Measurements from ENCODE around the gene CEACAM1. TPM values are rescaled to one million over a fixed set of nuclear protein-coding genes. Genes with fewer than 3 reads are reported as not detected.

Gene CEACAM1
- total and polyA plus RNA-seq, 9 of the 15 experiments (the other 6 are each of a cell fraction or from before 2014, with no cell fraction given): 0.04 to 0.16 (median 0.10) TPM; not detected in 1

- no peaks in the 10 kb centered on the region for H4K20me1 ChIP-seq (replicated peaks; ENCODE audit: control insufficient read depth, insufficient read depth, low read length)
- no peak for FAIRE-seq
- H3K4me3 ChIP-seq: no peak overlapping the region
- no peaks in the 10 kb centered on the region for H3K9me1 ChIP-seq (ENCODE audit: control insufficient read depth, insufficient read depth, low read length)
- H3K36me3 ChIP-seq (ENCODE audit: control insufficient read depth, insufficient read depth, low read length): no peaks in the 10 kb centered on the region
- BruUV-seq (replicated peaks): no TSS peak
- under 1% methylated on average over 7 of the region's 7 CpGs for WGBS (ENCODE audit: insufficient coverage, low coverage, missing lambda C conversion rate)
- no peaks in the 10 kb centered on the region for H3K4me1 ChIP-seq (replicated peaks in 1 of 2; ENCODE audit: control insufficient read depth in 2 of 2, insufficient read depth in 2 of 2, low read length in 2 of 2)
- in situ Hi-C loops (cut with MboI) (no loop called here), intact Hi-C loops (cut with micrococcal nuclease) (no loop called here)
- no peak overlapping the region for H3K27ac ChIP-seq (ENCODE audit: extremely low read depth, low read depth, low read length)
- CTCF ChIA-PET (ENCODE audit: low intra/inter-chr PET ratio): no interaction called here
- no peaks in the 10 kb centered on the region for H3K9me3 ChIP-seq (replicated peaks; ENCODE audit: control insufficient read depth, insufficient read depth, low read depth, low read length)
- no peaks in the 10 kb centered on the region for H3K79me2 ChIP-seq (ENCODE audit: control insufficient read depth, insufficient read depth, low read length)
- ATAC-seq: no peak
- H3K9ac ChIP-seq (ENCODE audit: insufficient read depth in 1 of 2, low read depth in 2 of 2, low read length in 2 of 2): no peak overlapping the region
- POLR2A ChIA-PET: interaction anchor here (1.0 kb wide), 1 partner anchor 14 kb away, joined by 3 read pairs; no protein-coding TSS in a partner anchor
- H3K4me2 ChIP-seq (ENCODE audit: insufficient read depth, low read length): no peak overlapping the region
- no peak for DNase-seq (ENCODE audit: extremely low read depth in 1 of 4, low spot score in 3 of 4)
- peaks cover 4 to 5% of the 10 kb centered on the region in 2 experiments; a peak in 3 of 5 replicates for H3K27me3 ChIP-seq (ENCODE audit: control insufficient read depth in 2 of 2, insufficient read depth in 2 of 2, low read length in 2 of 2)
- H2AFZ ChIP-seq (ENCODE audit: low read depth, low read length): no peak overlapping the region
- TF ChIP-seq FOXK2 (conservative IDR thresholded peaks at IDR 0.05 in 1 of 2, IDR thresholded peaks at IDR 0.05 in 1 of 2; ENCODE audit: low read depth in 2 of 2): no peak
- TF ChIP-seq HBP1 (CRISPR knock-in tag; IDR thresholded peaks at IDR 0.05): no peak
- no peak for TF ChIP-seq SIN3A (IDR thresholded peaks at IDR 0.05; ENCODE audit: borderline replicate concordance in 2 of 2, control insufficient read depth in 1 of 2, low read depth in 2 of 2, low read length in 2 of 2)
- TF ChIP-seq CBFA2T3 (IDR thresholded peaks at IDR 0.05): peak; percentile 17; the same call in 1 of the 2 replicates
- TF ChIP-seq ZNF444 (CRISPR knock-in tag; IDR thresholded peaks at IDR 0.05): no peak
- TF ChIP-seq PHF21A (IDR thresholded peaks at IDR 0.05; ENCODE audit: borderline replicate concordance, low read depth): no peak
- no peak for TF ChIP-seq ZNF740 (CRISPR knock-in tag; IDR thresholded peaks at IDR 0.05)
- no peak for TF ChIP-seq ZNF740 (tag; IDR thresholded peaks at IDR 0.05)
- no peak for TF ChIP-seq CBX5 (IDR thresholded peaks at IDR 0.05; ENCODE audit: borderline replicate concordance, low read depth)
- no peak for TF ChIP-seq ZMIZ1 (IDR thresholded peaks at IDR 0.05; ENCODE audit: low read depth in 2 of 2, low read length in 2 of 2)
- TF ChIP-seq KDM1A (IDR thresholded peaks at IDR 0.05): peak; percentile 47 to 58; a peak in 3 of 4 replicates
- peak; percentile 67 for TF ChIP-seq PKNOX1 (IDR thresholded peaks at IDR 0.05)
- TF ChIP-seq CXXC5 (CRISPR knock-in tag; IDR thresholded peaks at IDR 0.05): no peak
- no peak for TF ChIP-seq PHB (CRISPR knock-in tag; IDR thresholded peaks at IDR 0.05)
- no peak for TF ChIP-seq SMARCE1 (IDR thresholded peaks at IDR 0.05)
Observed at GRCh38 chr19:42480335-42481095, 47.8 kb downstream of the CEACAM1 start.

Measured in K562 (cell line).